CMK (cell line): ENCODE data around the gene SPACDR.

Experiments used
- DNase-seq: peaks from one replicate; pipeline ENCODE4 v3.0.0-alpha.2; 2010; ENCODE audit warnings: low read depth

The SPACDR gene

DNA sequence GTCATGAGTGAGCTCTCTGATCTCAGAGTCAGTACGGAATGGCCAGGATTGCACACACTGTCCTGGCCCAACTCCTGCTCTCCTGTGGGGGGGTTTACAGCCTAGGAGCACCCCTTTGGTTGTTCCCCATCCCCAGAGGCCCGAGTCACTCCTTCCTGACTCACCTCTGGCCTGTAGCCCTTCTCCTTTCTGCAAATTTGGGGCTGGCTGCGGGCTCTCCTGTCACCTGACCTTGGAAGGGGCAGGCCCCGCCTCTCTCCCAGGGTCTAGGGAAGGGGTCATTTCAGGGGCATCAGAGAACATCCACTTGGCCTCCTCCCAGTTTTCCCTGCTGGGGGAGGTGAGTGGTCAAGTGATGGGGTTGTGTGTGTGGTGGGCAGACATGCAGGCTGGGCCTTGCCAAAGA lies 21.4 kb upstream of the SPACDR start:
- DNase-seq: no peak

DNA sequence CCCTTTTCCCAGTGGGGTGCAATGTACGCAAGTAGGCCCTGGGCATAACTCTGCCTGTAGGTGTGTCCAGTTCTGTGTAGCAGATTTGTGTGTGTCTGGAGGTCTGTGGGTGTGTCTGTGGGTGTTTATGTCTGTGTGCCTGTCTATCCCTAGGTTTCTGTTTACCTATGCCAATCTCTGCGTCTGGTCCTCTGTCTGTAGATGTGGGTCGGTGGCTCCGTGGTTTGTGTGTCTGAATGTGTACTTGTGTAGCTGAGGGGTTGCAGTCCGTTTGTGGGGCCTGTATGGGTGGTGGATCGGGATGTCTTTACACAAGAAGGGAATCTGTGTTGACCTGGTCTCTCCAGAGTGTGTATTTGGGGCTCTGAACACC lies 20.6 kb upstream of the SPACDR start:
- DNase-seq: no peak

DNA sequence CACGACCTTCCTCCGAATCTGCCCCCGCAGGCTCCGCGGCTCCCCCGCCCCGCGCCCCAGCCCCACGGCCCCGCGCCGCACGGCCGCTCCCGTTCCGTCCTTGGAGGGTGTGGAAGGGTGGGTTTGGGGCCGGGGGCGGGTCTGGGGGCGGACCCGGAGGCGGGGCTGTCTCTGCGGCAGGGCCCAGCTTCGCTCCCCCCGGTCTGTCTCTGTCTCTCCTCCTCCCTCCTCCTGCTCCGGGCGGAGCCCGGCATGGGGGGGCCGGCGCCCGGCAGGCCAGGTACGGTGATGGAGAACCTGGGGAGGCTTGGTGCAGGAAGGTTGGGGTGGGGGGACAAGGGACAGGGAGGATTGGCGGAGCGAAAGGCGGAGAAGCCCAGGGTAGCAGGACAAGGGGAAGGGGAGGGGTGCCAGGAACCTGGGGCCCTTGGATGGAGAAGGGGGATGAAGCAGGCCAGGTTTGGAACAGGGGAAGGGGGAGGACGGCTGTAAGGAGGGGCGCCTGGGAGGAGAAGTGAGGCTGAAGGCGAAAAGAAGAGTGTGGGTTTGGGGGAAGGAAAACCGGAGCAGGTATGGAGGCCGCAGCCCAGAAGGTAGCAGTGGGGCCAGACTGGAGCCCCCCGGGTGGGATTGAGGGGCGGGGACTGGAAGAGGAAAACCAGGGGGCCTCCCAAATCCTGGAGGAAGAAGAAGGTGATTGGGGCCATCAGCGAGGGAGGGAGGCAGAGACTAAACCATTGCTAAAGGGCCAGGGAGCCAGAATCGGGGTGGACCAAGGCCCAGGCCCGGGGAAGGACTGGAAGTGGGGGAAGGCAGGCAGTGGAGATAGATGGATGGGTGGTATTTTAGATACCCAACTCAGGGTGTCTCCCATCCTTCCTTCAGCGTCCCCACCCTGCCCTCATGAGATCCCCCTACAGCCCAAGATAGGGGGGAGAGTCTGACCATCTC lies 19.9 kb upstream of the SPACDR start, which contains the start of gene NYAP1:
TSS of gene NYAP1 (plus strand) at position 206 of the 951 bp plus-strand sequence. CDS start 1,385 bp downstream, outside the sequence.
- DNase-seq: no peak

DNA sequence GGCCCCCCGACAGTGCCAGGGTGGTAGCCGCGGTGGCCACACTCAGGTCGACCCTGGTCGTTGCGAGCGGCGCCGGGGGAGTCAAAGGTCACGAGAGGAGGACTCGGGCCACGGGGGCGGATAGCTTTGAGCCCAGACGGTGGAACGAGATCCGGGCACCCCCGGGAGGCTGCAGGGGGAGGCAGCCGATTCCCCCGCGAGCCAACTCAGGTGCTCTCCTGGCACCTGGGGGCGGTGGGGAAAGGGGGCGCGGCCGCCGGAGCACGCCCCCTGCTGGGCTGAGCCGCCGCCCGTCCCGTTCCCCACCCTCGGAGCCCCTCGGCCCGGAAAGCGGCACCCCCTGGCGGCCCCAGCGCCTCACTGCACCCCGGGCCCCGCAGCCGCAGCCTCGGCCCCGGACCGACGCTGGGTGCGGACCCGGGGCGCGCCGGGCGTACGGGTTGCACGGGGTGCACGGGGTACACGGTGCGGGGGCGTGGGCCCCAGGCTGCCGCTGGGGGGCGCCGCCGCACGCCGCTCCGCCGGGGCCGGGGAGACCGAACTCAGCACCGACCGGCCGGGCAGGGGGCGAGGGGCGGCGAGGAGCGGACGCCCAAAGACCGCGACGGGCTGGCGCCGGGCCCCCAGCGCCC lies 19.1 kb upstream of the SPACDR start:
- no peak for DNase-seq

DNA sequence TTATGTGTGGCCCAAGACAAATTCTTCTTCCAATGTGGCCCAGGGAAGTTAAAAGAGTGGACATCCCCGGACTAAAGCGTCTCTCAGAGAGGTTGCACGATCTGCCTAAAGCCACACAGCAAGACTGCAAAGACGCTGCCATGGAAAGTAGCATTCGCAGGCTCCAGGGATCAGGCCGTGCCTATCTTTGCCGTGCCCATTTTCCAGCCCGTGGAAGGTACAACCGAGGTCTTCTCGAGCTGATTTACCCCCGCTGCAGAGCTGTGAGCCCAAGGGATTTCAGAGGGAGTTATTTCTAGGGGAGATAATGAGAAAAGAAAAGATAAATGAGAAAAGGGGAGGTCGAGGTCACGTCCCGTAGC lies 18.6 kb upstream of the SPACDR start:
- no peak for DNase-seq

DNA sequence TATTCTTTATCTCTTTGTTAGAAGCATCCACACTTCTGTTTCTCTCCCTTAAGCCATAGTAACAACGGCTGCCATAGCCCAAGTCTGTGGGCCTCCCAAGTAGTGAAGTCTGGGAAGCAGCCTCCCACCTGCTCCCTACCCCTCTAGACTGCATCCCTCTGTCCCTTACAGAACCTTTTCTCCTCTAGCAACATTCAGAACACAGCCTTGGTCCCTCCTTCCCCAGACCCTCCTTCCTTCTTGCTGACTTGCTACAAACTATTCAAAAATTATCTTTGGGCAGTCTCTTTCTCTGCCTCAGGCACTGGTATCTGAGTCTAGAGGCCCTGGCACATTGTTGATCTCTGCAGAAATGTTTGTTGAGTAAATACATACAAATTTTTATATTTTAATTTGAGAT lies 17.4 kb upstream of the SPACDR start:
- DNase-seq: no peak

DNA sequence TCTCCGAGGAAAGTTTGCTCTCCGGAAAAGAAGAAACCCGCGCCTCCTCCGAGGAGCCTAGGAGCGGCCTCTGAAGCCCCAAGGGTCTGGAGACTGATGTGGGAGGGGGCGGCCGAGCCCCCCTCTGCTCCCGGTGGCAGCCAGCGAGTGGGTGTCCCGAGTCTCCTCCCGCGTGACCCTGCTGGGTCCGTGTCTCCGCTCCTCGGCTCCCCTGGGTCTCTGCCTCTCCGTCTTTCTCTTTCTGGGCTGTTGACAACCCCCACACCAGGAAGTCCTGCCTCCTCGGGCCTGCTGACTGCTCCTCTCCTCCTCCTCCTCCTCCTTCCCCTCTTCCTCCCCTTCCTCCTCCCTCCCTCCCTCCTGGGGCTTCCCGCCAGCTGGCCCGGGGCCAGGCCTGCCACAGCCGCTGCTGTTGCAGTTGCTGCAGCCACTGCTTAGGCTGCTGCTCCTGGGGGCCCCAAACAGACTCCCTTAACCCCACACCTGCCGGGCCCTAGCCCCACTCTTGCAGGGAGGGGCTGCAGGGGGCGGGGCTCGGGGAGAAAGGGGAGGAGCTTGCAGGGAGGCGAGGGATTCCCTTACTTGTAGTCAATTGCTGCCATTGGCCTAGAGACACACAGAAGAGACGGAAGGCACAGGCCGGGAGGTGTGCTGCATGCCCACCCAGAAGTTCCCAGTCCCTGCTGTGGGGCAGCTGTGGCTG lies 15.0 kb upstream of the SPACDR start, which contains the start of gene TSC22D4:
TSS of gene TSC22D4 (minus strand) at position 257 of the 703 bp plus-strand sequence. CDS start 1,176 bp downstream, outside the sequence.
- DNase-seq: peak; percentile 90

DNA sequence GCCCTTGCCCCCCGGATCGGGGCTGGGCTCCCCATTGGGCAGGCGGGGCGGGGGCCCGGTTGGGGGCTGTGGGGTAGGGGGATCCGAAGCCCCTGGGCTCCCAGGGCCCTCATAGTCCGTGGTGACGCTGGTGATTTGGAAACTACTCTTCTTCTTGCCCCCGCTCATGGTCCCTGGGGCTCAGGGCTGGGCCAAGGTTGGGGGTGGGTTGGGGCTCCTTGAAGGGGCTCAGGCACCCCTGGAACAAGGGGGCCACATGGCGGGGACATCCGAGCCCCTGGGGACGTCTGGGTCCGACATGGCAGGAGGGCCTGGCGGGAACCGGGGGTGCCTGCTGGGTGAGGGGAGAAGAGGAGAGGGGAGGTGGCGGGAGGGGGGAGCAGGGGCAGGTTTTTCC lies 13.8 kb upstream of the SPACDR start:
- no peak for DNase-seq

DNA sequence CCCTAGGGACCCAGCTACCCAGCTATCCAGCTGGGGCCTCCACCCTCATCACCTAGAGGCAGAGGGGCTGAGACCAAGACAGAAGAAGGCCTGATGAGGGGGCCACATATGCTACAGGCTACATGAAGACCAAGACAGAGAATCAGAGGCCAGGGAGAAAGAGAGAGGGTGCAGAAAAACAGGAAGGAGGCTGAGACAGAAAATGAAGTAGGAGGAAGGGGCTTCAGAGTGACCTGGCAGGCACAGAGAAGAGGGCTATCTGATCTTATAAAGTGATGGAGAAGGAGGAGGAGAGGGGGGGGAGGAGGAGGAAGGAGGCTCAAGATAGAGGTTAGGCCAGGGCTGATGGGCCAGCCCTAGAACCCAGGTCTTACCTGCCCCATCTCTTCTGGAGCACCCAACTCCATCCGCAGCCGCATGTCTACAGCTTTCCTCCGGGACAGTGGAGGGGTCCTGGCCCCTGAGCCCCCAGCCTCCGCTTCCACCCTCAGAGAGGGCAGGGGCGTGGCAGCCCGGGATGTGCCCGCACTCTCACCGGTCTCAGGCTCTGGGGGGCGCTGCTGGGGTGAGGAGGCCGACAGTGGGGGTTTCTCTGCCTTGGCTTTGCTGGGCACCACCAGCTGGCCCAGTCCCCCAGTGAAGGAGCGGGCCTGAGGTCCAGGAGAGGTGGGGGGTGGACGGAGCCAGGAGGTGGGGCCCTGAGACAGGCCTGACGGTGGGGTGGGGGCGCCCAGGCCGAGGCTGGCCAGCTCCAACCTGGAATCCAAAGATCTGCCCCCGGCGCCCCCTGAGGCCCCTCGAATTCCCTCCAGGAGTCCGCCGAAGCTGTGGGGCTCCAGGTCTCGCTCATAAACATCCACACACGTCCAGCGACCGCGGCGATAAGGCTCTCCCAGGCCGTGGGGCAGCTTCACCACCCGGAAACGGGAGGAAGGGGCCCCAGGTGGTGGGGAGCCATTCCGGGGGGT lies 13.1 kb upstream of the SPACDR start:
- no peak for DNase-seq

DNA sequence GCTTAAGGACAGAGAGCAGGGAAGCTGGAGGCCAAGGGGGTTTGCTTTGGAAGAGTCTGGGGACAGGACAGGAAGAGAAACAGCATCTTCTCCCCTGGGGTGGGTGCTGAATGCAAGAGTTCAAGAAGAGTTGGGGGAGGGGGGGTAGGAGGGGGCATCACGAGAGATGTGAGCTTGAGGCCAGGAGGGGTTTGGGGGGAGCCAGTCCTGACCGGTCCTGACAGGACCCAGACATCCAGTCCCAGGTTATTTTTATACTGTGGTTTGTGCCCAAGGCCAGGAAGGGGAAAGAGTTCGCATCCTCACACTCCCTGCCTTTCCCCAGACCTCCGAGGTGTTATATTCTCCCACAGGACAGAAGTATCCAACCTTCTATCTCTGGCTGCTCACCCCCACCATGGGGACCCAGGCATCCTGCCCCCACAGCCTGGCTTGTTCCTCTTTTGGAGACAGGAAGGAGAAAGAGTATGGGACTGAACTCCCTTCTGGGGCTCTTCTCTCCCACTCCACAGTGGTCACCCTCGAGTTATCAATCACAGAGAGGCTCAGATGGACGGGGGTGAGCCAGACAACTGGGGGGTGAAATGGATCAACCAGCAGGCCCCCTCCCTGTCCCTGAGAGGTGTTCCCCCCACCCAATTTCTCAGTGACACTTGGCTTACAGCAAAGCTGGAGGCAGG lies 12.2 kb upstream of the SPACDR start:
- no peak for DNase-seq

DNA sequence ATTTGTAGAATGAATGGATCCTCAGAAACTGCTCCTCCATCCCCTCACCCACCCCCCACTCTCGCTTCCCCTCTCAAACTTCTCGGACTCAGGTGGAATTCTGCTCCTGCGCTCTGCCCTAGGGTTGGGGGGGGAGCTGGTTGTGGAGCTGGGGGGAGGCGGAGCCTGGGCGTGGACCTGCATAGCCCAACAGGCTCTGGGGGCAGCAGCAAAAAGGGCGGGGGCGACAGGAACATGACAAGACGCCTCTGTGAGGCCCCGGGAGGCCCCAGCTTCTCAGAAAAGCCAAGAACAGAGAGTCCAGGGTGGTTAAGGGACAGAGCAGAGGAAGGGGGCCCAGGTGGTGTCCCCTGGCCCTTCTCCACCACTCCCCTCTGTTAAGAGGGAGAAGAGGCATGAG lies 11.5 kb upstream of the SPACDR start:
- no peak for DNase-seq

DNA sequence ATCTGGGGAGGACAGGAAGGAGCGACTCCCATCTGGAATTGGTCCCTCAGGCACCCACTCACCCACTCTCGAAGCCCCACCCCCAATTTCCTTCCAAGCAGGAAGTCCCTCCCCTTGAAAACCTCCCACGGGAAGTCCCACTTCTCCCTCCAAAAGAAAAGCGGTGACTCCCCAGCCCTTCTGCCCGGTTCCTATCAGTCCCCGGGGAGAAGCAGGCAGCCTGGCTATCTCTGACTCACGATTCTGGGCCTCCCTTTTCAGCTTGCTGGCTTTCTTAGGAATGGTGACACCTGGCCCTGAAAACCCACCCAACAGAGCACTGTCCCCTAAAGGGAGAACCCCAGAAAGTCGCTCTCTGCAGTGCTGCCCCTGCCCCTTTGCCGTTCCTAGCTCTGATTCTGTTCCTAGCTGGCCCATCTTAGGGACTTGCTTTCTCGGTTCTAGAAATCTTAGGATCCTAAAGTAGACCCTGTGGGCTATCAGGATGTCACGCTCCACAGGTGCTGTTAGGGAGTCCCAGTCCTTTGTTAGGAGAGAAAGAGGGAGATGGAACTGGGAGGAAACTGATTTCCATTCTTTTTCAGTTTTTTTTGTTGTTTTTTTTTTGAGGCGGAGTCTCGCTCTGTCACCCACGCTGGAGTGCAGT lies 8.9 kb upstream of the SPACDR start:
- DNase-seq: peak; percentile 79

DNA sequence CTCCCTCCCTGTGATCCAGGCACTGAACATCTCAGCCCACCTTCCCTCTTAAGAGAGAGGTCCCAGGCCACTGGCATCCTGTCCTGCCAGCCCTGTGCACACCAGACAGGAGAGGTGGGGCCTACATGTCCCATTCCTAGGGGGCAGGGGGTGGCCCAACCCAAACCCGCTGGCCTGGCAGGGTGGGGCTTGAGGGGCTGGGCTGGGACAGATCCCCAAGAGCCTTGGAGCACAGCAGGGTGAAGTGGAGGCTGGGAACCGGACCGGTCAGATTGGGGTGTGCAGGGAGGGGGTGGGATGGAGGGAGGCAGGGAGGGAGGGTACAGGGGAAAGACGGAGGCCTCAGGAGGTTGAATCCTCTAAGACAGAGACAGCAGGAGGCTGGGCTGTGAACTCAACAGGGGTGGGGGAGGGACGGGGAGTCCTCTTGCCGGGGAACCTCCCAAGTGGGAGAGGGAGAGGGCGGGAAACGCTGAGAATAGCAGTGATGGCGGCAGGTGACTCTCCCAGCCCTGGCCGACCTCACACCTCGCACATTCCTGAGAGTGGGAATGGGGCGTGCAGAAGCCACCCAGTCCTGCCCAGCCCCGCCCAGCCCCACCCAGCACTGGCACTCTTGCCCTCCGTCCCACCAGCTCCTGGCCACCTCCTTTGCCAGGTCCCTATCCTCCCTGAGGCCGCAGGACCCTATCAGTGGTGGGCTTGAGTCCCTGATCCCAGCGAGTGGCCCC lies 8.2 kb upstream of the SPACDR start:
- no peak for DNase-seq

DNA sequence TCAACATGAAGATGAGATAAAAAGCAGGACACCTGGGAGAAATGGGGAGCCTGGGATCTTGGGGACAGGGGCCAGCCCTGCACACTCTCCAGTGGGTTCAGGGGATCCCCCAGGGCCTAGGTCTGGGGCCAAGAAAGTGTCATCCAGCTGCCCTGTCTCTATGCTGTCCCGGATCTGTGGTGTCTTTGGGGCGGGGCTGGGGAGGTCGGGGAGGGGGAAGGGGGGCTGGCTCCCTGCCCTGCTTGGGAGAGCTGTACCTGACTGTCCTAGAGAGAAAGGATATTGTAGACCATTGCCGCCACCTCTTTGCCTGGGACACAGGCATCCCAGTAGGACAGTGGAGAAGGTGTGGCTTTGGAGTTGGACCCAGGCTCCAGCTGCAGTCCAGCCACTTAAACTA lies 7.0 kb upstream of the SPACDR start:
- DNase-seq: no peak

DNA sequence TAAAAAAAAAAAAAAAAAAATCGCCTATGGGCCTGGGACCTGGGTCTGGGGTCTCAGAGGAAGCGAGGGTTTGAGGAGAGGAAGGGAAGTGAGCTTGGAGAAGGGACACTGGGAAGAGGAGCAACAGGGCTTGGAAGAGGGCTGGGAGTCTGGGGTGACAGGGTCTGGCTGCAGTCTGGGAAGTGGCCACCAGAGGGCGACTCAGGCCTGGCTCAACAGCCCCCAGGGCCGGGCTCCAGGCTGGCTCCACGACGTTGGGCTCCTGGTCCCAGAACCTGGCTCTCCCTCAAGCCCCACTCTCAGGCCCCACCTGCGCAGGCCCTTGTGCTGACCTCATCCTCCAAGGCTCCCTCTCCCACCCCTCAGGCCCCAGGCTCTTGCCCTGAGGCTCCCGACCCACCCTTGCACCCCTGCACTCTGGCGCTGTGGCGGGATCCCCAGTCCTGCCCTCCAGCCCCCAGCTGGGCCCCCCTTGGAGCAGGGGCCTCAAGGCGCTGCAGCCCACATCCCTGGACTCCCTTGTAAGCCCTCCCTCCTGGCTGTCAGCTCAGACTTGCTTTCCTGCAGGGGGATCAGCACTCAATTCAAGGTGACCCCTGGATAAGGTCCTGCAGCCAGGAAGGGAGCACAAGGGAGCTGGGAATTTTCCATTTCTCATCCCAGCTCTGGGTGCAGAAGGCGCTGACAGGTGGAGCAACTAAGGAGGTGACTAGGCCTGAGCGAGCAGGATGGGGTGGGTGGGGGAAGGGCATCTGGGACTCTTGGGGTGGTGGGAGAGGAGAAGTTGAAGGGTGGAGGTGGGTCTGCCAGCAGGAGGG lies 5.4 kb upstream of the SPACDR start:
- DNase-seq: no peak

DNA sequence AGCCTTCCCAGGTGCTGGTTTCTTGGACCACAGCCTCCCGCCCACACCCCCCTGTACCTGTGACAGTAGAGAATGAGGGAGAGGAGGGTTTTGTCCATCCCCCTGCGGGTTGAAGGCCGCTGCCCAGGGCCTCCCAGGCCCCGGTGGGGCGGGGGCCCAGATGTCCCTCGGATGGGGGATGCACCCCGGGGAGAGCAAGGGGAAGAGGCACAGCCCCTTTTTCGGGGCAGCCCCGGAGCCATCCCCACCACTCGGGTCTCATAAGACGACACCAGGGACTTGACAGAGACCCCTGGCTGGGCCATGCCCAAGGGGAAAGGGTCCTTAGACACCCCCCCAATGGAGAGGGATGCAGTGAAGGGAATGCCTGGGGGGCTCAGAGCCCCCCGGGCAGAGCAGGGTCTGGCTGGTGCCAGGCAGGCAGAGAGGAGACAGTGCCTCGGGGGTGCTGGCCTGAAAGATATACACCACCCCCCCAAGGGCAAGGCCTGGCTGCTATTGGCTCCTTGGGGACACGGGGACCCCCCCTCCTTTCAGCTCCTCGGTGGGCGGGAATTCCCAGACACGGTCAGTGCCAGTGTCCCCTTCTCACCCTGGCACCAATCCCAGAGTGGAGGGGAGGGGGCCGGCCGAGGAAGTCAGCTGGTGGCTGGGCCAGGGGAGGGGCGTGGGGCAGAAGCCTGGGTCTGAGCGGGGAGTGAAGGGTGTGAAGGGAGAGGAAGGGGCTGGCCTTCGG lies 3.7 kb upstream of the SPACDR start:
- DNase-seq: no peak

DNA sequence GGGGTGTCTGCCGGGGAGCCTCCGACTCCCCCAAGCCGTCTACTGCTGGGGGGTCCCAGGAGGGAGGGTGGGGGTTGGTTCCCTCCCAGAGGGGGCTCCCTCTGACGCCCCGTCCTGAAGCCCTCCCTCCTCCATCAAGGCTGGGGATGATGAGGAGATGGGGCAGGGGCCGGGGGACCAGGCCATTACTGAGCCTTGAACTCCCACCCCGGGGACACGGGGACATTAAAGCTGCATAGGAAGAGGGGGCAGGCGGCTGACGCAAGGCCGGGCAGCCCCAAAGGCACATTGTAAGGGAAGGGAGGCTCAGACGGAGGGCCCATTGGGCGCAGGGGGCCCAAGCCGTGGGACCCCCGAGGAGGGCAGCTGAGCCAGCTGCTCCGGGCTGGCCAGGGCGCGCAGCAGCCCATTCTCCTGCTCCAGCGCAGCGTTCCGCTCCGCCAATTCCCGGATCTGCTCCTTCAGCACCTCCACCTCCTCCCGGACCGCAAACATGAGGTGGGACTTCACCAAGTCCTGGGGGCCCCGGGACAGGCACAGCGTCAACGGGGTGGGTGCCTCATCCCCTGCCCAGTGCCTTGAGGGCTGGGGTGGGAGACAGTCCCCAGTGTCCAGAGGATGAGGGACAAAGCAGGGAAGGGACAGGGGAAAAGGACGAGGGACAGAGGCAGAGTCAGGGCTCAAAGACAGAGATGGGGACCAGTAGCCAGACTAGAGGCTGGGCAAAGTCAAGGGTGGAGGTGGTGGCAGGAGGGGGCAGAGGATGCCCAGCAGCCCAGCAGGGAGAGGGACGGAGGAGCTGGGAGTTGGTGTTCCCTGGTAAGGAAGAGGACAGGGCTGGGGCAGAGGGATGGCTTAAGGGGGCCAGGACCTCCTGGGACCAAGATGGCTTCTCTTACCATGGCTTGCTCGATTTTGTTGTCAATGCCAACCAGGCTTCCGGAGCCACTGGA lies 2.9 kb upstream of the SPACDR start:
- no peak for DNase-seq
